Fibroblast of the aortic adventitia (primary cell): ENCODE measurements around the gene SPSB1. TPM values are rescaled to one million over a fixed set of nuclear protein-coding genes. Genes with fewer than 3 reads are reported as not detected.

ENCODE experiments used
- DNase-seq: peaks from one replicate; pipeline ENCODE4 v3.0.0-alpha.2; 2010; ENCODE audit warnings: low read depth
- H3K4me3 ChIP-seq: 2 replicates; pipeline ENCODE4 v1.5.1; 2011; ENCODE audit warnings: low read depth, mild to moderate bottlenecking, control low read depth, low read length, moderate library complexity
- total RNA-seq: library from RNA; depleted of rRNA; stranded (reverse); fragments of >200 nt; gene quantifications from 2 replicates; pipeline ENCODE4 v1.2.3, GENCODE V29; 2012; ENCODE audit warnings: low replicate concordance
- TF ChIP-seq, protein P1 (sequence below): IDR thresholded peaks from 2 replicates; pipeline ENCODE4 v1.5.1; 2011; ENCODE audit warnings: mild to moderate bottlenecking, low read length, control low read depth, inconsistent platforms; ENCODE audit not compliant: insufficient read depth

SPSB1 gene
- total RNA-seq, 1 donor: 37.6 TPM

DNA sequence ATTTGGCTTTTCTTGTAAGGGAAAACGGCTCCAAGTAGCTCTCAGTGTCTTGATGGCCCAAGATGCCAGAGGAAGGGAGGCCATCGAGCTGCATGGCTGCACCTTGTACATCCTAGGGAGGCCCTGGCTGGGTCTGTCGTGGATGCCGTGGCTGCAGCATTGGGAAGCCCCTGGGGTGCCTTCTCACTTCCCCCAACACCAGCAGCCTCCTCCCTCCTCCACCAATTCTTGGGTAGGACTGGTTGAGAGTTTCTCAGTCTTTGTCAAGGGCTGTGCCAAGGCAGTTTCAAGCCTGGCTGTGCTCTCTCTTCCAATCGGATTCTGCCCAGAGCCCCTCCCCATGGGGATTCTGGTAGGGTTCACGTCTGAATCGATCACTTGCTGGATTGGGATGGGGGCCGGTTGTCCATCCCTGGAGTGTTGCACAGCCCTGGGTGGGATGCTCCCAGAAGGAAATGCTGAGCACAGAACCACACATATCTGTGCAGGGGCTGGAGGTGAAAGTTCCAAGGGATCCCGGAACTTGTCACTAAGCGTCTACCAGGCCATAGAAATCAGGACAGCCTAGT, 14.0 kb upstream of the SPSB1 start:
- H3K4me3 ChIP-seq: no peak overlapping the region
- DNase-seq: no peak
- TF ChIP-seq, protein P1, sequence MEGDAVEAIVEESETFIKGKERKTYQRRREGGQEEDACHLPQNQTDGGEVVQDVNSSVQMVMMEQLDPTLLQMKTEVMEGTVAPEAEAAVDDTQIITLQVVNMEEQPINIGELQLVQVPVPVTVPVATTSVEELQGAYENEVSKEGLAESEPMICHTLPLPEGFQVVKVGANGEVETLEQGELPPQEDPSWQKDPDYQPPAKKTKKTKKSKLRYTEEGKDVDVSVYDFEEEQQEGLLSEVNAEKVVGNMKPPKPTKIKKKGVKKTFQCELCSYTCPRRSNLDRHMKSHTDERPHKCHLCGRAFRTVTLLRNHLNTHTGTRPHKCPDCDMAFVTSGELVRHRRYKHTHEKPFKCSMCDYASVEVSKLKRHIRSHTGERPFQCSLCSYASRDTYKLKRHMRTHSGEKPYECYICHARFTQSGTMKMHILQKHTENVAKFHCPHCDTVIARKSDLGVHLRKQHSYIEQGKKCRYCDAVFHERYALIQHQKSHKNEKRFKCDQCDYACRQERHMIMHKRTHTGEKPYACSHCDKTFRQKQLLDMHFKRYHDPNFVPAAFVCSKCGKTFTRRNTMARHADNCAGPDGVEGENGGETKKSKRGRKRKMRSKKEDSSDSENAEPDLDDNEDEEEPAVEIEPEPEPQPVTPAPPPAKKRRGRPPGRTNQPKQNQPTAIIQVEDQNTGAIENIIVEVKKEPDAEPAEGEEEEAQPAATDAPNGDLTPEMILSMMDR: no peak

DNA sequence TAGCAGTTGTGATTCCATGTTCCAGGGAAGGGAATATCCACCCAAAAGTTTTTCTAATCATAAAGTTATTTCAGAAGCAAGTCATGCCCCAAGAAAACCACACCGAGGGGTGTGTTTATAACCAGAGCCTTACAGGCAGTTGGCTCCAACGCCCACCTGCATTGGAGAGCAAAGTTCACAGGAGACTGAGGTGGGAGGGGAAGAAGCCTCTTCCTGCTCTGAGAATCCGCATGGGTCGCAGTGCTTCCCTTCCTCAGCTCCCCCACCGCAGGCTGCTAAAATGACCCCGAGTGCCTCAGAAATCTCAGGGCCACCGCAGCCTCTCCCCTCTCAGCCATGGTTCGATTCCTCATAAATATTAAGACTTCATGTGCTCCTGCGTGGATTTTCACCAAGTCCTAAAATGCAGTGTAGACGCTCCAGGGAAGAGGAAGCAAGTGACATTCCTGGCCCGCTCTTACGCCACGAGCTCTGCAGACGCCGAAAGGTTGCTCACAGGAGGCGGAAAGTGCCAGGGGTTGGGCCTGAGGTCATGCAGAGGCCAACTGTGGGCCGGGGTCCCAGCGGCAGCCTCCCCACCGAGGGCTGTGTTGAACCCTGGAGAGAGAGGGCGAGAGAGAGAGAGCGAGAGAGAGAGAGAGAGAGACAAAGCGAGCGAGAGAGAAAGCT, 13.4 kb upstream of the SPSB1 start:
- no peak for DNase-seq
- H3K4me3 ChIP-seq: no peak overlapping the region
- TF ChIP-seq, protein P1: no peak

DNA sequence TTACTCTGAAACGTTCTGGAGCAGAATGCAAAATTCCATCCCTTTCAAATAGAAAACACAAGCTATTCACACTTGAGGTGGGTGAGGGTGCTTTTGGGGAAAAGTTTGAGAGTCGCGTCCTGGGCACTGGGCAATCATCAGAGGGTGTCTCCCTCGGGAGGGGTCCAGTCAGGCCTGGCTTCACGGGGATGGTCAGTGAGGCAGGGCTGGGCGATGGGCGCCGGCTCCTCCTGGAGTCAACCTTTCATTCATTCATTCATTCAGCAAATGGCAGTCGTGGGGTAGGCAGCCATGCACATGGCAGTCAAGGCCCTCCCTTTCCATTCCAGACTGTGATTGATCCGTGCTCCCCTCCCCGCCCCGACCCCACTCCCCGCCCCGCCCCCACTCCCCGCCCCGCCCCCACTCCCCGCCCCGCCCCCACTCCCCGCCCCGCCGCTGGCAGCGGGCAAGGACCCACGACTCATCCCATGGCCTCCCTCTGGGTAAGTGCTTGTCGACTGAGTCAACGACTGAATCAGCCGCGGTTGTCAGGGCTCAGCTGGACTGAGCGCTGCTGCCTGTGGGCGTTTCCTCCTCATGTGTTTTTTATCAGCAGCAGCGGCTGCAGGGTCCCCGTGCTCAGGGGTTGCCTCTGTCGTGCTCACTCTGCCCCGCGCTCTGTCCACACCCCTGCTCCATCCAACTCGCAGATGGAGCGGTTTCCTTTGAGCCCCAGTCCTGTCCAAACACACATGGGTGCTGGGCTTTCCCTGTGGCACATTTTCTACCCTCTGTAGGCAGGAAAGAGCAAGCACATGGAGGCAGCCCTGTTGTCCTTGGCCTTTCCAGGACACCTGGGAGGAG, 12.5 kb upstream of the SPSB1 start:
- no peak overlapping the region for H3K4me3 ChIP-seq
- TF ChIP-seq, protein P1: peak; percentile 18
- DNase-seq: peak; percentile 93

DNA sequence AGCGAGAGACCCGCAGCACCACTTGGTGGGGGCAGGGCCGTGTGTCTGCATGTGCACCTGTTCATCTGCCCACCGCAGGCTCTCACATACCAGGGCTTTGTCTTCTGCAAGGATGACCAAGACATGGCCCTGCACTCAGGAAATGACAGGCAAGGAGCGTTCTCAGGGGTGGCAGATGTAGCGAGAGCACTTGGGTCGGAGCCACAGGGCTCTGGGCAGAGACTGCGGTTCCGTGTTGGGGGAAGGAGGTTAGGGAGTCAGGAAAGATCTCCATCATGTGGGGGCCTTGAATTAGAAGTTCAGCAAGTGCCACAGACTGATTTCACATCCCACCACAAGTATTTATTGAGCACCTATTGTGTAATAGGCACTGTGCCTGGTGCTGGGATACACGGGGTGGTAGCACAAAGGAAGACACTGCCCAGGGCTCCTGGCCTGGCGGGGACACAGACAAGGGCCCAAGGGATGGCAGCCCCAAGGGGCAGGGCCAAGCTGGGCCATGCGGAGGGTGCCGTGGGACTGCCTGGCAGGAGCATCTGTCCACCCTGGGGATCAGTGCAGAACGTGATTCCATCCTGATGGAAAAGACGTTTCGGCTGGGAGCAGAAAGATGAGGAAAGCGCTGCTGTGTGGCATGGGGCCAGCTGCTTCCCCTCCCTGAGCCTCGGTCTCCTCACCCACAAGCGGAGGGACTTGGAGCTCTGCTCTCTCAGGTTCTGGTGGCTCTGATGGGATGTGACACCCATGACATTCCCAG, 11.4 kb upstream of the SPSB1 start:
- peak; percentile 45 for DNase-seq
- H3K4me3 ChIP-seq: no peak overlapping the region
- TF ChIP-seq, protein P1: no peak

DNA sequence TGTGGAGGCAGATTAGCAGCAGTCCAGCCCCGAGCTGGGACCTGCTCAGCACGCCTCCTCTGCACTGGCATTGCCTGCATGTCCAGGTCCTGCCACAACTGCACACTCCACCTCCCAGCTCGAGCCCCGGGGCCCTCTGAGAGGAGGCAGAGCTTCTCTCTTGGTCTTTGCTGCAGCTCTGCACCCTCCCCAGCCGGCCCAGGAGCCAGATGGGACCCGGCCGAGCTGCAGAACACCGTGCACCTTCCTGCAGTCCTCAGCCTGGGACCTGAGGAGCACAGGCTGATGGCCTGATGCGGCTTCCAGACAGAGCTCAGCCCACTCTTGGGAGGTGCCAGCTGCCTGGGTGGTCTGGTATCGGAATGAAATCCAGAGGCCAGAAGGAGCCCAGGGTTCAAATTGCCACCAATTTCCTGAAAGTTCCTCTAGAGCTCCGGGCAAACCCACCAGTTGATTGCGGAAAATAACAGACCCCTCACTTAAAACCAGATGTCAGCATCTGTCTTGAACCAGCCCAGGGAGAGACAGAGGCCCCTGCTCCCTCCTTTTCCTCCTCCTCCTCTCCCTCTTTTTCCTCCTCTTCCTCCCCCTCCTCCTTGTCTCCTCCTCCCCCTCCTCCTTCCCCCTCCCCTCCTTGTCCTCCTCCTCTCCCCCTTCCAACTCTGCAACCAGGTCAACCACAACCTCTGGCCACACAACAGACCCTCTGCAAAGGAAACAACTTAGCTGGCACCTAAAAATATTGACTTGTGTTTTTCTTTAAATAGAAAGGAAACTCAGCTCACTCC, 10.6 kb upstream of the SPSB1 start:
- H3K4me3 ChIP-seq: no peak overlapping the region
- no peak for DNase-seq
- TF ChIP-seq, protein P1: no peak

DNA sequence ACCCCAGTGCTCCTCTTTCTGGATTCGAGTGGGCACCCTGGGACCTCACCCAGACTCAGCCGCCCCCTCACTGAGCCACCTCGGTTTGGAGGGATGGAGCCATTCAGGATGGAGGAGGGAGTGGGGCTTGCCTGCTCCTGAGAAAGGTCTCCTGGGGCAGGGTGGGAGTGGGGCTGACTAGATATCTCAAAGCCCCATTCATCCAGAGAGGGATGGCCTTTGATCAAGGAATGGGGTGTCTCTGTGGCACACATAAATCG, 10.1 kb upstream of the SPSB1 start:
- no peak overlapping the region for H3K4me3 ChIP-seq
- no peak for DNase-seq
- TF ChIP-seq, protein P1: no peak
